ENCODE data around the gene FXN. TPM values are rescaled to one million over a fixed set of nuclear protein-coding genes. Genes with fewer than 3 reads are reported as not detected.

The FXN gene
- total RNA-seq, 2 experiments from 2014 or later = 12.2 to 12.9 TPM

DNA sequence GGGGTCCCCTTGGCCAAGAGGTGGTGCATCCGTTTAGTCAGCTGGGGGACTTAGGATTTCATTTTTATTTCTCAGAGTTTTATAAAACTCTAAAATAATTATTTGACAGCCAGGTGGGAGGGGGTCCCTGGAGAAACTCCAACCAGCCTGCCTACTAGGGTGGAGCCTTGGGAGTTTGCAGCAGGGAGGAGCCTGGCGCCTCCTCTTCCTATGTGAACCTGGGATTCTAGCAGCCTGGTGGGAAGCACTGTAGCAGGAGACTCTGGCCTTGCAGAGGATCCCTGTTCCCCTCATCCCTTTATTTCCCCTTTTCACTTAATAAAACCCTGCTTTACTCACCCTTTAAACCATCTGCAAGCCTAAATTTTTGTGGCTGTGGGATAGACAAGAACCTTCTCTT, 50.8 kb downstream of the FXN start:
- TF ChIP-seq, protein P1, sequence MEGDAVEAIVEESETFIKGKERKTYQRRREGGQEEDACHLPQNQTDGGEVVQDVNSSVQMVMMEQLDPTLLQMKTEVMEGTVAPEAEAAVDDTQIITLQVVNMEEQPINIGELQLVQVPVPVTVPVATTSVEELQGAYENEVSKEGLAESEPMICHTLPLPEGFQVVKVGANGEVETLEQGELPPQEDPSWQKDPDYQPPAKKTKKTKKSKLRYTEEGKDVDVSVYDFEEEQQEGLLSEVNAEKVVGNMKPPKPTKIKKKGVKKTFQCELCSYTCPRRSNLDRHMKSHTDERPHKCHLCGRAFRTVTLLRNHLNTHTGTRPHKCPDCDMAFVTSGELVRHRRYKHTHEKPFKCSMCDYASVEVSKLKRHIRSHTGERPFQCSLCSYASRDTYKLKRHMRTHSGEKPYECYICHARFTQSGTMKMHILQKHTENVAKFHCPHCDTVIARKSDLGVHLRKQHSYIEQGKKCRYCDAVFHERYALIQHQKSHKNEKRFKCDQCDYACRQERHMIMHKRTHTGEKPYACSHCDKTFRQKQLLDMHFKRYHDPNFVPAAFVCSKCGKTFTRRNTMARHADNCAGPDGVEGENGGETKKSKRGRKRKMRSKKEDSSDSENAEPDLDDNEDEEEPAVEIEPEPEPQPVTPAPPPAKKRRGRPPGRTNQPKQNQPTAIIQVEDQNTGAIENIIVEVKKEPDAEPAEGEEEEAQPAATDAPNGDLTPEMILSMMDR (IDR thresholded peaks at IDR 0.05) = no peak
- Histone ChIP-seq H3K4me3 (ENCODE audit: low read length) (no peak overlapping the region), H3K4me1 (ENCODE audit: insufficient read depth, low read length) (no peaks in the 10 kb centered on the region), H3K36me3 (ENCODE audit: insufficient read depth, low read length) (peaks cover 2% of the 10 kb centered on the region), H3K27me3 (ENCODE audit: control insufficient read depth in 1 of 2, insufficient read depth in 2 of 2, low read length in 2 of 2) (no peaks in the 10 kb centered on the region), H3K27ac (ENCODE audit: low read depth in 1 of 2, low read length in 2 of 2) (no peak overlapping the region), H3K9me3 (ENCODE audit: control insufficient read depth in 1 of 2, insufficient read depth in 1 of 2, low read length in 2 of 2) (no peaks in the 10 kb centered on the region)
- ATAC-seq (ENCODE audit: poor library complexity) (no peak), DNase-seq (no peak)
- intact Hi-C loops (cut with DNase I, micrococcal nuclease) = no loop called here
- POLR2A ChIA-PET = no interaction called here
- CTCF ChIA-PET = no interaction called here
- H3K4me3 Mint-ChIP-seq = no peak overlapping the region
- no peaks in the 10 kb centered on the region for H3K36me3 Mint-ChIP-seq (ENCODE audit: low read depth)
- no peaks in the 10 kb centered on the region for H3K27me3 Mint-ChIP-seq
- peaks cover under 1% of the 10 kb centered on the region for H3K9me3 Mint-ChIP-seq
- no peaks in the 10 kb centered on the region for H3K4me1 Mint-ChIP-seq (ENCODE audit: low read depth)
- H3K27ac Mint-ChIP-seq = no peak overlapping the region

DNA sequence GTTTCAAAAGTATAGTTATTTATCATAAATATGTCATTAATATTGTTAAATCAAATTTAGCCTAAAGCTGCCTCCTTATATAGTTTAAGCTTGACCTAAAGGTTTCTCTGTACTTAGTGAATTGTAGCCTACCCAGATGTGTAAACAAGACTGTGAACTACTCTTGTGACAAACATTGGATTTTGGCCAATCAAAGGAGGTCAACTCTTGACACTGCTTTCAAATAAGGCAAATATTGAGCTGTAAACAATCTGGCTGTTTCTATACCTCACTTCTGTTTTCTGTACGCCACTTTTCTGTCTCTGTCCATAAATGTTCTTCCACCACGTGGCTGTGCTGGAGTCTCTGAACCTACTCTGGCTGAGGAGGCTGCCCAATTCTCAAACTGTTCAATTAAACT, 51.2 kb downstream of the FXN start:
- H3K36me3 ChIP-seq (ENCODE audit: insufficient read depth, low read length) = peaks cover 2% of the 10 kb centered on the region
- ATAC-seq (ENCODE audit: poor library complexity) = no peak
- Mint-ChIP-seq H3K4me1 (ENCODE audit: low read depth) (no peaks in the 10 kb centered on the region), H3K36me3 (ENCODE audit: low read depth) (no peaks in the 10 kb centered on the region), H3K27ac (no peak overlapping the region), H3K27me3 (no peaks in the 10 kb centered on the region), H3K9me3 (no peaks in the 10 kb centered on the region), H3K4me3 (no peak overlapping the region)
- TF ChIP-seq, protein P1 (IDR thresholded peaks at IDR 0.05) = no peak
- H3K4me1 ChIP-seq (ENCODE audit: insufficient read depth, low read length) = no peaks in the 10 kb centered on the region
- no peak for DNase-seq
- CTCF ChIA-PET = no interaction called here
- intact Hi-C loops (cut with DNase I, micrococcal nuclease) = no loop called here
- no peak overlapping the region for H3K27ac ChIP-seq (ENCODE audit: low read depth in 1 of 2, low read length in 2 of 2)
- no peak overlapping the region for H3K4me3 ChIP-seq (ENCODE audit: low read length)
- no peaks in the 10 kb centered on the region for H3K27me3 ChIP-seq (ENCODE audit: control insufficient read depth in 1 of 2, insufficient read depth in 2 of 2, low read length in 2 of 2)
- POLR2A ChIA-PET = no interaction called here
- no peaks in the 10 kb centered on the region for H3K9me3 ChIP-seq (ENCODE audit: control insufficient read depth in 1 of 2, insufficient read depth in 1 of 2, low read length in 2 of 2)

DNA sequence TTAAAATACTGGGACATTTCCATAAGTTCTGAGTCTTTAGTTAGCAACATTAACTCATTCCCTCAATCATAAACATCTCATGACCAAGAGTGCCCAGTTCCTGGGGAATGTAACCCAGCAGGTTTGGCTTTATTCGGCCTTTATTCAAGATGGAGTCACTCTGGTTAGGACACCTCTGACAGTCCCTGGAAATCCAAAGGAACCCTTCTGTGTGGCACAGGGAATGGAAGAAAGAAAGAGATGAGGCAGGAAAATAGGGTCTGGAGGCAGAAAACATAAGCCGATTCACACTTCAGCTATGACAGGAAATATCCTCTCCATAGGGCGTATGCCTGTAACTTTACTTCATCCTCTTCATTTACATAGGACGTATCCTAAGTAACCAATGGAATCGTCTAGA, 53.5 kb downstream of the FXN start:
- H3K4me1 ChIP-seq (ENCODE audit: insufficient read depth, low read length) = no peaks in the 10 kb centered on the region
- H3K27ac ChIP-seq (ENCODE audit: low read depth in 1 of 2, low read length in 2 of 2) = no peak overlapping the region
- Mint-ChIP-seq H3K36me3 (ENCODE audit: low read depth) (no peaks in the 10 kb centered on the region), H3K4me1 (ENCODE audit: low read depth) (no peaks in the 10 kb centered on the region), H3K4me3 (no peak overlapping the region), H3K27me3 (no peaks in the 10 kb centered on the region), H3K27ac (no peak overlapping the region), H3K9me3 (no peaks in the 10 kb centered on the region)
- no peak for ATAC-seq (ENCODE audit: poor library complexity)
- ChIA-PET CTCF (no interaction called here), POLR2A (no interaction called here)
- H3K9me3 ChIP-seq (ENCODE audit: control insufficient read depth in 1 of 2, insufficient read depth in 1 of 2, low read length in 2 of 2) = no peaks in the 10 kb centered on the region
- peaks cover 2% of the 10 kb centered on the region for H3K36me3 ChIP-seq (ENCODE audit: insufficient read depth, low read length)
- DNase-seq = no peak
- intact Hi-C loops (cut with DNase I, micrococcal nuclease) = no loop called here
- H3K4me3 ChIP-seq (ENCODE audit: low read length) = no peak overlapping the region
- no peaks in the 10 kb centered on the region for H3K27me3 ChIP-seq (ENCODE audit: control insufficient read depth in 1 of 2, insufficient read depth in 2 of 2, low read length in 2 of 2)
- TF ChIP-seq, protein P1 (IDR thresholded peaks at IDR 0.05) = no peak

All from CD4-positive, alpha-beta T cell (primary cell).